Nephron progenitor cell (in vitro differentiated cells): ENCODE data around the gene RMND5B.

Experiments used
- DNase-seq: peaks from one replicate; pipeline ENCODE4 v3.0.0; 2021
- H3K27ac Mint-ChIP-seq: 2 replicates; pipeline ENCODE4 v1.8.0; 2021; ENCODE audit warnings: mild to moderate bottlenecking, moderate library complexity, mixed read lengths
- H3K27me3 Mint-ChIP-seq: 2 replicates; pipeline ENCODE4 v1.8.0; 2021; ENCODE audit warnings: mild to moderate bottlenecking, low read depth, mixed read lengths; ENCODE audit not compliant: poor library complexity
- H3K36me3 Mint-ChIP-seq: 2 replicates; pipeline ENCODE4 v1.8.0; 2021; ENCODE audit warnings: low read depth, mixed read lengths
- H3K4me1 Mint-ChIP-seq: 2 replicates; pipeline ENCODE4 v1.8.0; 2021; ENCODE audit warnings: mixed read lengths
- H3K4me3 Mint-ChIP-seq: 2 replicates; pipeline ENCODE4 v1.8.0; 2021; ENCODE audit warnings: mild to moderate bottlenecking, moderate library complexity, mixed read lengths
- H3K9me3 Mint-ChIP-seq: 2 replicates; pipeline ENCODE4 v1.8.0; 2021; ENCODE audit warnings: mild to moderate bottlenecking, moderate library complexity, mixed read lengths
- TF ChIP-seq, protein P1 (sequence below): fragments of 200-600 bp; sonication (generic); IDR thresholded peaks from 2 replicates; pipeline ENCODE4 v1.5.0; 2021; ENCODE audit warnings: antibody characterized with exemption

Gene RMND5B

DNA sequence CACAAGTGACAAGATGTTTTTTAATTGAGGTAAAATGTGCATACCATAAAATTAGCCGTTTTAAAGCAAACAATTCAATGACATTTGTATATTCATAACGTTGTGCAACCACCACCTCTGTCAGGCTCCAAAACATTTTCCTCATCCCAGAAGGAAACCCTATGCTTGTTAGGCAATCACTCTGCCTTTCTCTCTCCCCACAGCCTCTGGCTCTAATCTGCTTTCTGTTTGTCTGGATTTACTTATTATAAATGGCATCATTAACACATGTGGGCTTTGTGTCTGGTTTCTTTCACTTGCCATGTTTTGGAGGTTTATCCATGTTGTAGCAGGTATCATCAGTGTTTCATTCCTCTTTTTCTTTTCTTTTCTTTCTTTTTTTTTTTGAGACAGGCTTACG lies 18.9 kb upstream of the RMND5B start:
- H3K4me1 Mint-ChIP-seq = peaks cover 35% of the 10 kb centered on the region
- TF ChIP-seq, protein P1, sequence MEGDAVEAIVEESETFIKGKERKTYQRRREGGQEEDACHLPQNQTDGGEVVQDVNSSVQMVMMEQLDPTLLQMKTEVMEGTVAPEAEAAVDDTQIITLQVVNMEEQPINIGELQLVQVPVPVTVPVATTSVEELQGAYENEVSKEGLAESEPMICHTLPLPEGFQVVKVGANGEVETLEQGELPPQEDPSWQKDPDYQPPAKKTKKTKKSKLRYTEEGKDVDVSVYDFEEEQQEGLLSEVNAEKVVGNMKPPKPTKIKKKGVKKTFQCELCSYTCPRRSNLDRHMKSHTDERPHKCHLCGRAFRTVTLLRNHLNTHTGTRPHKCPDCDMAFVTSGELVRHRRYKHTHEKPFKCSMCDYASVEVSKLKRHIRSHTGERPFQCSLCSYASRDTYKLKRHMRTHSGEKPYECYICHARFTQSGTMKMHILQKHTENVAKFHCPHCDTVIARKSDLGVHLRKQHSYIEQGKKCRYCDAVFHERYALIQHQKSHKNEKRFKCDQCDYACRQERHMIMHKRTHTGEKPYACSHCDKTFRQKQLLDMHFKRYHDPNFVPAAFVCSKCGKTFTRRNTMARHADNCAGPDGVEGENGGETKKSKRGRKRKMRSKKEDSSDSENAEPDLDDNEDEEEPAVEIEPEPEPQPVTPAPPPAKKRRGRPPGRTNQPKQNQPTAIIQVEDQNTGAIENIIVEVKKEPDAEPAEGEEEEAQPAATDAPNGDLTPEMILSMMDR = no peak
- H3K27ac Mint-ChIP-seq = no peak overlapping the region
- no peaks in the 10 kb centered on the region for H3K36me3 Mint-ChIP-seq
- peaks cover 43% of the 10 kb centered on the region for H3K27me3 Mint-ChIP-seq
- H3K4me3 Mint-ChIP-seq = no peak overlapping the region
- DNase-seq = no peak
- H3K9me3 Mint-ChIP-seq = peaks cover 7% of the 10 kb centered on the region

DNA sequence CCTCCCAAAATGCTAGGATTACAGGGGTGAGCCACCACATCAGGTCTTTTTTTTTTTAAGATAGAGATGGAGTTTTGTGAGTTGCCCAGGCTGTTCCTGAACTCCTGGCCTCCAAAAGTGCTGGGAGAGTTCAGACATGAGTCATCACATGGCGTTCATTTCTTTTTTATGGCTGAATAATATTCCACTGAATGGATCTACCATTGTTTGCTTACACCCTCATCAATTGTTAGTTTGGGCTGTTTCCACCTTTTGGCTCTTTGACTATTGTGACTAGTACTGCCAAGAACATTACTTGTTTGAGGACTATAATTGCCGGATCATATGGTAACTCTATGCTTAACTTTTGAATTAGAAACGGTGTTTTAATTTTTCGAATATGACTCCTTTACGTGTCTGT lies 18.3 kb upstream of the RMND5B start:
- peak overlapping the region; percentile 84 for H3K4me3 Mint-ChIP-seq
- peaks cover 7% of the 10 kb centered on the region for H3K9me3 Mint-ChIP-seq
- TF ChIP-seq, protein P1 = no peak
- peaks cover 35% of the 10 kb centered on the region for H3K4me1 Mint-ChIP-seq
- H3K27me3 Mint-ChIP-seq = peaks cover 43% of the 10 kb centered on the region
- DNase-seq = no peak
- no peaks in the 10 kb centered on the region for H3K36me3 Mint-ChIP-seq
- H3K27ac Mint-ChIP-seq = no peak overlapping the region

DNA sequence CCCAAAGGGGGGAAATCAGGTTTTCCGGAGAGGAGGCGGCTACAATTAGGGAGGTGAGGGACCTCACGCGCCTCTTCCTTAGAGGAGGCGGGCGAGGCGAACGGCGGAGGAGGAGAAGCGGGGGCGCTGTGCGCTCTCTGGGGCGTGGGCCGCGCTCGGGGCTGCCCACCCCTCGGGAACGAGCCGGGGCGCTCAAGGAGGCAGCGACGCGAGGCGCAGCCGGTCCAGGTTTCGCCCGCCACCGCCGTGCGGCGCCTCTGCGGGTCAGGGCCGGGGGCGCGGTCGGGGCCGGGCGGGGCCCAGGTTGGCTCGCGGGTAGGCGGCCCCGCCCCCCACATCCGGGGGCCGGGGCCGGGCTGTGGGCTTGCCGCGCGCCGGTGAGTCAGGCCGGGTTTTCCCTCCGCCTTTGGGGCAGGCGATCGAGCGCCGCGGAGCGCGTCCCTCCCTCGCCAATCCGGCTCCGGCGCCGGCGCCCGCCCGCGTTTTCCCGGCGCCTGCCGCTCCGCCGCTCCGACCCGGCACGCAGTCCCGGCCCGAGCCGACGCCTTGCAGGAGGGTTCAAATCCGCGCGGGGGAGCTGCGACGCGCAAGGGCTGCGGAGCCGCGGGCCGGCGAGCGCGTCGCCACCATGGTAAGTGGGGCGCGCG lies 17.6 kb upstream of the RMND5B start, which contains the start of gene N4BP3:
N4BP3 (plus strand) TSS at position 392 of the 647 bp plus-strand sequence. CDS start 6,052 bp downstream, outside the sequence.
- Mint-ChIP-seq H3K4me3 (peak within 1 kb of the TSS; percentile 85), H3K4me1 (peaks cover 29% of the 10 kb centered on the region), H3K27ac (no peak within 1 kb of the TSS), H3K27me3 (peaks cover 43% of the 10 kb centered on the region), H3K9me3 (peaks cover 7% of the 10 kb centered on the region), H3K36me3 (no peaks in the 10 kb centered on the region)
- TF ChIP-seq, protein P1 = no peak
- DNase-seq = peak; percentile 86

DNA sequence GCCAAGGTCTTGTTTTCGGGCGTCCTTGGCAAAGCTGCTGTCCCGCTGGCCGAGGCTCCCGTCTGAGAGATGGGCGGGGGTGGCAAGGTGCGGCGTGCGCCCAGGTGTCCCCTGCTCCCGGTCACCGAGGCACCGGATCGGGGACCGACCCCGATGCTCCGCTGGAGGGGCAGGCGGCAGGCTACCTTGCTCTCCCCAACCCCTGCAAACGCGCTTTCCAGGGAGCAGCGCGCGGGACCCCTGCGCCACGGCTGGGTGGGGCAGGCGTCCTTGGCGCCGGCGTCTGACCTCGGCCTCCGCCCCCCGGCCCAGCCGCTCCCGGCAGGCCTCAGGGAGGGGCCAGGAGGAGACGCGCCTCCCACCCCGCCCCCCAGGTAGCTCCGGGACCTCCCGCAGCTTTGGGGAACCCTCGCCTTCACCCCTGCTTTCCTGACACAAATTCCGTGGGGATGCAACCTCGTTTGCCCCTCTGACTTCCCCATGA lies 16.9 kb upstream of the RMND5B start:
- Mint-ChIP-seq H3K4me3 (peak overlapping the region; percentile 85), H3K27me3 (peaks cover 43% of the 10 kb centered on the region), H3K4me1 (peaks cover 25% of the 10 kb centered on the region), H3K27ac (no peak overlapping the region), H3K9me3 (peaks cover 7% of the 10 kb centered on the region), H3K36me3 (no peaks in the 10 kb centered on the region)
- TF ChIP-seq, protein P1 = no peak
- peak; percentile 43 for DNase-seq

DNA sequence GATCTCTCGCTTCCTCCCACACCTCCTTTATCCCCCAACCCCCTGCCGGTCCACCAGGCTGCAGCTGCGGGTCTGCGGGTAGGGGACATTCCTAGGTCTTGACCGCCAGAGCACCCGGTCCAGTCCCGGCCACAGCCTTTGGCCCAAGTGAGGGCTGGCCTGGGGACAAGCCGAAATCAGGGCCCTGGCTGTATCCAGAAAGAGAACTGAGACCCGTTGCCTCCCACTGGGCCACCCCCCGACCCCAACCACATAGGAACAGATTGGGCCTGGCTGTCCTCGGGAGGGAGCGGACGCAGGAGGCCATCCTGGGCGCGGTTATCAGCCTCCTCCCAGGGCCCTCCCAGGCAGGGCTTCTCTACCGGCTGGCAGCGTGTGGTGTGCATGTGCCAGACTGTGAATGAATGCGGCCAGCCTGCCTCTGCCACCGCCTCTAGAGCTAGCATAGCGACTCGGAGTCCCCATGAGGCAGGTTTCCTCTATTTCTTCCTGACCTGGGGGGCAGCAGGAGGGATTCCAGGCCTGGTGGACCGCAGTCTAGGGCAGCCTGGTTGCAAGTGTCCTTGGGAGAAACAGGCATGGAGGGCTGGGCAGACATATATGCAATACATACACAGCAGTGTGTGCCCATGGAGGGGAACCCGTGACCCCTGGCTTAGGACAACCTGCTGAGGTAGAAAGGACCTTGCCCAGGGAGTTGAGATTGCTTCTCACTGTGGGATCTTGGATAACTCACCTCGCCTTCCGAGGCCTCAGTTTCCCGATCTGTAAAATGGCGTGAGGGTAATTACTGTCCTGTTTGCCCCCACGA lies 16.3 kb upstream of the RMND5B start:
- DNase-seq = peak; percentile 34
- H3K9me3 Mint-ChIP-seq = peaks cover 7% of the 10 kb centered on the region
- TF ChIP-seq, protein P1 = no peak
- H3K4me1 Mint-ChIP-seq = peaks cover 25% of the 10 kb centered on the region
- H3K4me3 Mint-ChIP-seq = peak overlapping the region; percentile 85
- H3K36me3 Mint-ChIP-seq = no peaks in the 10 kb centered on the region
- H3K27ac Mint-ChIP-seq = no peak overlapping the region
- peaks cover 43% of the 10 kb centered on the region for H3K27me3 Mint-ChIP-seq
